Adrenal gland (tissue), 12 donors: ENCODE data around the gene PRR11. TPM values are rescaled to one million over a fixed set of nuclear protein-coding genes. Genes with fewer than 3 reads are reported as not detected.

Experiments used
- DNase-seq, 7 donors: peaks; one replicate each; pipeline ENCODE4 v3.0.0-alpha.2; 2019 to 2020
- H3K27ac ChIP-seq, 5 donors: fragments of 200-600 bp; sonication (generic) in 4 of 5; 1 replicate in 3 of 5; 2 replicates in 2 of 5; pipeline versions ENCODE4 v1.5.1 to v1.8.0; 2016 to 2020; ENCODE audit warnings: mild to moderate bottlenecking in 1 of 5
- H3K27me3 ChIP-seq: fragments of 200-600 bp; 2 replicates; pipeline ENCODE4 v1.8.0; 2021
- H3K36me3 ChIP-seq, 2 donors: fragments of 200-600 bp; replicated peaks in 1 of 2; 1 replicate in 1 of 2; 2 replicates in 1 of 2; pipeline versions ENCODE4 v1.5.1 to v1.8.0; 2018 to 2022
- H3K4me1 ChIP-seq, 2 donors: fragments of 200-600 bp; replicated peaks in 1 of 2; 1 replicate in 1 of 2; 2 replicates in 1 of 2; pipeline versions ENCODE4 v1.5.1 to v1.8.0; 2018 to 2021
- H3K4me3 ChIP-seq, 4 donors: fragments of 200-600 bp; sonication (generic) in 3 of 4; one replicate each; pipeline ENCODE4 v1.5.1; 2016 to 2018
- H3K9me3 ChIP-seq, 3 donors: fragments of 200-600 bp; sonication (generic) in 1 of 3; replicated peaks in 1 of 3; 1 replicate in 2 of 3; 2 replicates in 1 of 3; pipeline versions ENCODE4 v1.5.1 to v1.8.0; 2016 to 2021
- CTCF ChIP-seq, 6 experiments: fragments of 450-650 bp in 4 of 6; fragments of 200-600 bp in 2 of 6; sonication (generic) in 1 of 6; IDR thresholded peaks; 1 replicate in 5 of 6; 2 replicates in 1 of 6; pipeline versions ENCODE4 v1.5.1 to v1.8.0; 2016 to 2021; ENCODE audit warnings: antibody characterized with exemption in 6 of 6, mild to moderate bottlenecking in 2 of 6, moderate library complexity in 1 of 6
- POLR2A ChIP-seq, 2 donors: fragments of 450-650 bp; IDR thresholded peaks; one replicate each; pipeline ENCODE4 v1.6.1; 2017; ENCODE audit warnings: antibody characterized with exemption in 2 of 2, mild to moderate bottlenecking in 2 of 2, moderate library complexity in 1 of 2
- WGBS, 4 donors: extraction: QIAGEN DNeasy Blood & Tissue Kit in 2 of 4; methylation state at CpG; one replicate each; pipeline versions ENCODE4 v1.1.5 to v1.1.7; 2013 to 2017; 5-methylcytosine and 5-hydroxymethylcytosine counted together
- intact Hi-C, 2 donors: fragments of 100-400 bp; cut with DNase I; formaldehyde crosslinking; loops; one replicate each; pipeline versions ENCODE4 v1.14.1 to v1.15.0; 2022 to 2023
- polyA plus RNA-seq, 3 donors: library from polyadenylated mRNA; stranded (reverse); fragments of 200-250 nt in 2 of 3; fragments of 350-450 nt in 1 of 3; fragmentation: Illumina TruSeq in 1 of 3; extraction: RNeasy Lipid Tissue Mini Kit (QIAGEN cat#74804) in 1 of 3; gene quantifications; one replicate each; pipeline ENCODE4 v1.2.3, GENCODE V29; 2013 to 2014
- total RNA-seq, 9 donors: library from RNA; depleted of rRNA in 4 of 9; stranded (reverse); fragments of >200 nt in 4 of 9; fragments of 120-200 nt in 1 of 9; fragmentation: NEBNext Ultra II Directional in 1 of 9; extraction: Animal tissue kit (Norgen Biotek cat#: 25700) in 1 of 9; gene quantifications; one replicate each; pipeline versions ENCODE4 v1.1.0 to v1.2.4, GENCODE V29; 2013 to 2023
- donor health status: healthy with polysubstance abuse.
- donor health status: Bipolar disorder and iron deficiency.
- donor health status: DM: yes; HTN: yes; CAD: no.
- donor health status: DM: no; HTN: no; CAD: no.
- donor health status: DM: no; HTN: no; CAD: no.
- donor health status: DM: yes; HTN: yes; CAD: no.

The PRR11 gene
- total and polyA plus RNA-seq, 12 donors: 0.16 to 5.7 (median 1.8) TPM

DNA sequence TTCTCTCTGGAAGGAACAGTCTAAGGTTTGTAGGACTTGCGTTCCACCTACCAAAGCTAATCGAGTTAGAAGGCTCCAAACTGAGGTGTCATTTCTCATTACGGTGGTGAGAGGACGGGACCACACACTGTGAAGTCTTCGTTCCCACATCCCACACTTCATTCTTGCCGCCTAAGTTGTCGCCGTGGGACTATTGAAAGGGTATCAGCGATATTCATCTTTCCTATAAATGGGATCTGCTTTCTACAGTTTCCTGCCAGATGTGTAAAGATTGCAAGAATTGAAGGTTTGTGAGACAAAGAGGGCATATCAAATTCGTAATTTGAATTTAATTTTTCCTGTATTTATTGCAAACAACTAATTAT lies 48.3 kb upstream of the PRR11 start:
- Histone ChIP-seq H3K27me3 (no peaks in the 10 kb centered on the region), H3K36me3 (no peaks in the 10 kb centered on the region), H3K4me1 (peaks cover 16 to 29% of the 10 kb centered on the region in 2 donors), H3K4me3 (peak overlapping the region; percentile 2 to 85 (median 40)), H3K9me3 (no peaks in the 10 kb centered on the region), H3K27ac (peak overlapping the region in 4 of 5 donors; percentile 45 to 95 (median 80))
- WGBS, 4 donors: 2 to 4% (median 2%) methylated on average over 10 of the region's 10 CpGs
- intact Hi-C loops: no loop called here
- no peak for TF ChIP-seq POLR2A (IDR thresholded peaks at IDR 0.05)
- no peak for TF ChIP-seq CTCF (IDR thresholded peaks at IDR 0.05)
- no peak for DNase-seq

GRCh38 chr17:59108400-59109102 lies 47.0 kb upstream of the PRR11 start:
- TF ChIP-seq POLR2A (IDR thresholded peaks at IDR 0.05) (no peak), CTCF (IDR thresholded peaks at IDR 0.05) (no peak)
- DNase-seq: no peak
- Histone ChIP-seq H3K27ac (no peak overlapping the region), H3K36me3 (no peaks in the 10 kb centered on the region), H3K9me3 (no peaks in the 10 kb centered on the region), H3K4me3 (no peak overlapping the region), H3K4me1 (peaks cover 16 to 29% of the 10 kb centered on the region in 2 donors), H3K27me3 (no peaks in the 10 kb centered on the region)
- intact Hi-C loops: no loop called here
- WGBS, 4 donors: 81 to 93% (median 88%) methylated on average over 7 of the region's 7 CpGs

DNA sequence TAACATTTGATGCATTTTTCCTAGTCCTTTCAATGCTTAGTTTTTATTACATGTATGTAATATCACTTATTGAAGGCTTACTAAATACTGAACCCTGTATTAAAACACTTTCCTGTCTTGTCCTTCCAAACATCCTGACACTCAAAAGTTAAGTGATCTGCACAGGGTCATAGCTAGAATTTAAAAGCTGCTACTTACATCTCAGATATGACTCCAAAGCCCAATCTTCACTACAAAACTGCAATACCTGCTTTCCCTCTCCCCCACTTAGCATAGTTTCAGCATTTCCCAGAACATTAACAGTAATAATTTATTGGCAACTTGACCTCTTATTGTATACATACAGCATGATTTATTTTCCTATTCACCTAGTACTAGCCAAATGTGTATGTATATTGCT lies 44.6 kb upstream of the PRR11 start:
- intact Hi-C loops: no loop called here
- Histone ChIP-seq H3K36me3 (no peaks in the 10 kb centered on the region), H3K27me3 (no peaks in the 10 kb centered on the region), H3K9me3 (no peaks in the 10 kb centered on the region), H3K4me3 (no peak overlapping the region), H3K27ac (no peak overlapping the region), H3K4me1 (peaks cover 7% of the 10 kb centered on the region in 2 donors)
- TF ChIP-seq POLR2A (IDR thresholded peaks at IDR 0.05) (no peak), CTCF (IDR thresholded peaks at IDR 0.05) (no peak)
- DNase-seq: no peak

DNA sequence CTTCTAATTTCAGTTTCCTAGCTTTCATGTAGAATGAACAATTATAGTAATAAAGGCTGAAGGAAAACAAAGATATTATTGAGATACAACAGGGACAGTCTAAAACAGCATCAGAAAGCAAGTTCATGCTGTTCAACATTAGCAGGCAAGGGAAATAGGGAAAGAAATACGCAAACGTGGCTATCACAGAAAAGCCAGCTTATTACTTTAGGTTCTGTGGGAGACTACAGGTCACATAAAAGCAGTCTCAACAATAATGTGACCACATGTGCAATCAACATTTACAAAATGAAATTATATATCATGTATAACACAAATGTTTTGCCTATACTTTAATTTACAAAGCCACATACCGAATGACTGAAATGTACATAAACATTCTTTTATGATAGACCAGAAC lies 44.0 kb upstream of the PRR11 start:
- intact Hi-C loops: no loop called here
- H3K4me3 ChIP-seq: no peak overlapping the region
- no peak for DNase-seq
- peaks cover 7% of the 10 kb centered on the region in 2 donors for H3K4me1 ChIP-seq
- no peak for TF ChIP-seq POLR2A (IDR thresholded peaks at IDR 0.05)
- TF ChIP-seq CTCF (IDR thresholded peaks at IDR 0.05): no peak
- WGBS, 4 donors: 80 to 90% (median 88%) methylated on average over 3 of the region's 3 CpGs
- H3K36me3 ChIP-seq: no peaks in the 10 kb centered on the region
- H3K27ac ChIP-seq: no peak overlapping the region
- no peaks in the 10 kb centered on the region for H3K27me3 ChIP-seq
- no peaks in the 10 kb centered on the region for H3K9me3 ChIP-seq
